ENCODE measurements around the gene RFX4.

GRCh38 chr12:106794369-106794768 lies 211.6 kb downstream of the RFX4 start:
- TF ChIP-seq CTCF (conservative IDR thresholded peaks at IDR 0.05; ENCODE audit: low read length) = no peak
- TF ChIP-seq EZH2phosphoT487 (IDR thresholded peaks at IDR 0.05; ENCODE audit: borderline replicate concordance, low read depth, low read length) = no peak
